IPS-18a (cell line): ENCODE results near the gene GLT1D1.
A peak's percentile ranks its signal among the peaks of the same experiment; 100 is the strongest.
"Not testable (repeated sequence)": the region's sequence is repeated elsewhere in the genome, so short reads cannot be mapped to it uniquely, and the experiment has no call there.

Source experiments
- H3K27ac ChIP-seq: one replicate; pipeline ENCODE4 v1.5.1; 2013; ENCODE audit warnings: low read length
- H3K27me3 ChIP-seq: one replicate; pipeline ENCODE4 v1.6.1; 2013; ENCODE audit warnings: mild to moderate bottlenecking, low read length; ENCODE audit not compliant: control insufficient read depth, insufficient read depth
- H3K36me3 ChIP-seq: one replicate; pipeline ENCODE4 v1.6.1; 2013; ENCODE audit warnings: low read depth, low read length; ENCODE audit not compliant: control insufficient read depth
- H3K4me1 ChIP-seq: one replicate; pipeline ENCODE4 v1.6.1; 2013; ENCODE audit warnings: low read depth, low read length; ENCODE audit not compliant: control insufficient read depth
- H3K4me3 ChIP-seq: one replicate; pipeline ENCODE4 v1.5.1; 2013; ENCODE audit warnings: low read length
- H3K9ac ChIP-seq: one replicate; pipeline ENCODE4 v1.6.1; 2013; ENCODE audit warnings: mild to moderate bottlenecking, low read length, moderate library complexity
- H3K9me3 ChIP-seq: one replicate; pipeline ENCODE4 v1.6.1; 2013; ENCODE audit warnings: low read depth, low read length; ENCODE audit not compliant: control insufficient read depth

GLT1D1 gene

DNA sequence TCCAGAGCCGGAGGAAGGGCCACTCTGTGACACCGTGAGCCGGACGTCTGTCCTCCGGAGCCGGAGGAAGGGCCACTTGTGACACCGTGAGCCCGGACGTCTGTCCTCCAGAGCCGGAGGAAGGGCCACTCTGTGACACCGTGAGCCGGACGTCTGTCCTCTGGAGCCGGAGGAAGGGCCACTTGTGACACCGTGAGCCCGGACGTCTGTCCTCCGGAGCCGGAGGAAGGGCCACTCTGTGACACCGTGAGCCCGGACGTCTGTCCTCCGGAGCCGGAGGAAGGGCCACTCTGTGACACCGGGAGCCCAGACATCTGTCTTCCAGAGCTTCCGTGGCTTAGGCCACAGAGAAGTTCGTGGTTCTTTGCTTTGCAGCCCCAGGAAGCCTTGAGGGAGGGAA lies 6.6 kb upstream of the GLT1D1 start:
- not testable (repeated sequence) for H3K4me1 ChIP-seq, H3K9ac ChIP-seq, H3K27me3 ChIP-seq, H3K36me3 ChIP-seq, H3K27ac ChIP-seq, H3K4me3 ChIP-seq
- H3K9me3 ChIP-seq, result peaks cover 16% of the 10 kb centered on the region

DNA sequence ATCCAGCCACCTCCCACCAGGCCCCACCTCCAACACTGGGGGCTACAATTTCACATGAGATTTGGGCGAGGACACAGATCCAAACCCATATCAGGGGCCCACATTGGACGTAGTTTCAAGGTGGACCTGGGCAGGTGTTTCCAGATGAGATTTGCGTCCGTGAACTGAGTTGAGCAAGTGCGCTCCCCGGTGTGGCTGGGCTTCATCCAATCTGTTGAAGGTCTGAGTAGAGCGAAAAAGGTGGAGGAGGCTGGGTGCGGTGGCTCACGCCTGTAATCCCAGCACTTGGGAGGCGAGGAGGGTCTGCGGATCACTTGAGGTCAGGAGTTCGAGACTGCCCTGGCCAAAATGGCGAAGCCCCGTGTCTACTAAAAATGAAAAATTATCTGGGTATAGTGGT lies 4.9 kb upstream of the GLT1D1 start:
- Histone ChIP-seq H3K27me3 (peaks cover 12% of the 10 kb centered on the region), H3K27ac (no peak overlapping the region), H3K36me3 (no peaks in the 10 kb centered on the region), H3K9me3 (peaks cover 4% of the 10 kb centered on the region), H3K9ac (no peak overlapping the region), H3K4me3 (no peak overlapping the region), H3K4me1 (no peaks in the 10 kb centered on the region)

- H3K27ac ChIP-seq, H3K9me3 ChIP-seq, H3K36me3 ChIP-seq, H3K9ac ChIP-seq, H3K4me3 ChIP-seq, H3K4me1 ChIP-seq: not testable (repeated sequence)
- peaks cover 12% of the 10 kb centered on the region for H3K27me3 ChIP-seq
Measured at GRCh38 chr12:128849806-128850205, 3.5 kb upstream of the GLT1D1 start.

- Histone ChIP-seq H3K27ac (no peak overlapping the region), H3K4me3 (no peak overlapping the region)
Measured at GRCh38 chr12:128850400-128850799, 2.9 kb upstream of the GLT1D1 start.

DNA sequence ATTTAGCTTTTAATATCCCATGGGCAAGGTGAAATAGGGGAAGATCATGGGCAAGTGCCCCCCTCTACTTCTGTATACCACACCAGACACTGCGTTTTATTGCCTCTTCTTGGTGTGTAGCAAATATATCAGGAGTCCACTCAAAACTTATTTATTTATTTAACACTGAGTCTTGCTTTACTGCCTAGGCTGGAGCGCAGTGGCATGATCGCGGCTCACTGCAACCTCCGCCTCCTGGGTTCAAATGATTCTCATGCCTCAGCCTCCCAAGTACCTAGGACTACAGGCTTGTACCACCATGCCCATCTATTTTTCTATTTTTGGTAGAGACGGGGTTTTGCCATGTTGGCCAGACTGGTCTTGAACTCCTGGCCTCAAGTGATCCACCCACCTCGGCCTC lies 1.8 kb upstream of the GLT1D1 start:
- not testable (repeated sequence) for H3K36me3 ChIP-seq, H3K27ac ChIP-seq, H3K9ac ChIP-seq, H3K4me3 ChIP-seq, H3K4me1 ChIP-seq
- Histone ChIP-seq H3K27me3 (peaks cover 12% of the 10 kb centered on the region), H3K9me3 (peaks cover 12% of the 10 kb centered on the region)

More at GRCh38 chr12:128850400-128850799, 2.9 kb upstream of the GLT1D1 start:
- Histone ChIP-seq H3K9me3 (peaks cover 7% of the 10 kb centered on the region), H3K27me3 (peaks cover 12% of the 10 kb centered on the region), H3K9ac (no peak overlapping the region), H3K4me1 (no peaks in the 10 kb centered on the region), H3K36me3 (no peaks in the 10 kb centered on the region)

- Histone ChIP-seq H3K27me3 (peaks cover 12% of the 10 kb centered on the region), H3K4me1 (no peaks in the 10 kb centered on the region), H3K27ac (no peak overlapping the region), H3K36me3 (peaks cover 3% of the 10 kb centered on the region), H3K9me3 (peaks cover 13% of the 10 kb centered on the region), H3K9ac (no peak overlapping the region), H3K4me3 (no peak overlapping the region)
Measured at GRCh38 chr12:128852026-128852698, 1.1 kb upstream of the GLT1D1 start.

GRCh38 chr12:128853600-128854197 lies 421 bp downstream of the GLT1D1 start:
- Histone ChIP-seq H3K27ac (no peak overlapping the region), H3K4me3 (peak overlapping the region; percentile 44), H3K4me1 (no peaks in the 10 kb centered on the region), H3K9me3 (peaks cover 16% of the 10 kb centered on the region), H3K36me3 (peaks cover 3% of the 10 kb centered on the region), H3K27me3 (peaks cover 12% of the 10 kb centered on the region), H3K9ac (no peak overlapping the region)

DNA sequence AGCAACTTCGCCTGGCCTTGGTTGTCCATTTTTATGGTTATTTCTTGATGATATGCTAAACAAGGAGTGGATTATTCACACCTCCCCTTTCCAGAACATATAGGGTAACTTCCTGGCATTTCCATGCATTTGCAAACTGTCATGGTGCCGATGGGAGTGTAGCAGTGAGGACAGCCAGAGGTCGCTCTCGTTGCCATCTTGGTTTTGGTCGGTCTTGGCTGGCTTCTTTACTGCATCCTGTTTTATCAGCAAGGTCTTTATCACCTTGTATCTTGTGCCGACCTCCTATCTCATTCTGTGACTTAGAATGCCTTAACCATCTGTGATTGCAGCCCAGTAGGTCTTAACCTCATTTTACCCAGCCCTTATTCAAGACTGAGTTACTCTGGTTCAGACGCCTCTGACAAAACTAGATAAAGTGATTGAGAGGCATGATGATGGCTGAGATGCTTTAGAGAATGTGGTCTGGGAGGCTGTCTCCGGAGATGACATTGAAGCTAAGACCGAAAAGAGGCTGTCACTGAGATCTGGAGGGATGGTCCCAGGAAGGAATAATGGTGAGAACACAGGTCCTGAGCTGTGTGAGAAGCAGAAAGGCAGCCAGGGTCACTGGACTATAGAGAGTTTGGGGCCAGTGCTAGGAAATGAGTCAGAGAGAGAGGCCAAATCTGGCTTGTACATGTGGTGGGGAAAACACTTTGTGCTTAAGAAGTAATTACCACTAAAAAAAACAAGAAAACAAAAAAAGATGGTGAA lies 2.9 kb downstream of the GLT1D1 start:
- Histone ChIP-seq H3K4me3 (no peak overlapping the region), H3K27me3 (peaks cover 12% of the 10 kb centered on the region), H3K4me1 (no peaks in the 10 kb centered on the region), H3K9ac (no peak overlapping the region), H3K9me3 (peaks cover 19% of the 10 kb centered on the region), H3K27ac (no peak overlapping the region), H3K36me3 (peaks cover 3% of the 10 kb centered on the region)

DNA sequence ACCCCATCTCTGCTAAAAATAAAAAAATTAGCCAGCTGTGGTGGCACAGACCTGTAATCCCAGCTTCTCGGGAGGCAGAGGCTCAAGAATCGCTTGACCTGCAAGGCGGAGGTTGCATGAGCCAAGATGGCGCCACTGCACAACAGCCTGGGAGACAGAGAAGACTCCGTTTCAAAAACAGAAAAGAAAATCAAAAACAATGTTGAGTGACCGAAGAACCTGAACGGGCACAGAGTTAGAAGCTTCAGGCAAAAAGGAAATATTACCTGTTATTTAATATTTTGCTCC lies 3.5 kb downstream of the GLT1D1 start:
- peaks cover 12% of the 10 kb centered on the region for H3K27me3 ChIP-seq
- no peak overlapping the region for H3K4me3 ChIP-seq
- no peaks in the 10 kb centered on the region for H3K4me1 ChIP-seq
- no peak overlapping the region for H3K27ac ChIP-seq
- H3K9ac ChIP-seq, result no peak overlapping the region
- H3K9me3 ChIP-seq, result peaks cover 21% of the 10 kb centered on the region
- peaks cover 3% of the 10 kb centered on the region for H3K36me3 ChIP-seq

GRCh38 chr12:128857133-128857763 lies 4.0 kb downstream of the GLT1D1 start:
- H3K27ac ChIP-seq, result no peak overlapping the region
- H3K27me3 ChIP-seq, result peaks cover 9% of the 10 kb centered on the region
- H3K9me3 ChIP-seq, result peaks cover 21% of the 10 kb centered on the region
- no peak overlapping the region for H3K4me3 ChIP-seq
- H3K36me3 ChIP-seq, result peaks cover 3% of the 10 kb centered on the region
- no peak overlapping the region for H3K9ac ChIP-seq
- H3K4me1 ChIP-seq, result no peaks in the 10 kb centered on the region

- Histone ChIP-seq H3K4me1 (no peaks in the 10 kb centered on the region), H3K27ac (no peak overlapping the region), H3K9ac (no peak overlapping the region), H3K36me3 (peaks cover 3% of the 10 kb centered on the region), H3K4me3 (no peak overlapping the region), H3K9me3 (peaks cover 21% of the 10 kb centered on the region), H3K27me3 (no peaks in the 10 kb centered on the region)
Measured at GRCh38 chr12:128859311-128859710, 6.0 kb downstream of the GLT1D1 start.
